Measurements from ENCODE around the gene RCOR1. TPM values are rescaled to one million over a fixed set of nuclear protein-coding genes. Genes with fewer than 3 reads are reported as not detected.
"Not testable (repeated sequence)": the region's sequence is repeated elsewhere in the genome, so short reads cannot be mapped to it uniquely, and the experiment has no call there.

Gene RCOR1
- total RNA-seq, 6 experiments from 2014 or later: 24.5 to 27.6 (median 25.1) TPM

GRCh38 chr14:102629808-102630350, 37.4 kb downstream of the RCOR1 start:
- H3K4me1 Mint-ChIP-seq (ENCODE audit: low read depth): peaks cover 43% of the 10 kb centered on the region
- peak overlapping the region; percentile 14; the same call in 1 of the 2 replicates for H3K27ac Mint-ChIP-seq
- no peaks in the 10 kb centered on the region; the same call in 1 of the 2 replicates for H3K27me3 Mint-ChIP-seq (ENCODE audit: insufficient read depth)
- H3K36me3 Mint-ChIP-seq (ENCODE audit: low read depth): no peaks in the 10 kb centered on the region
- TF ChIP-seq, protein P1, sequence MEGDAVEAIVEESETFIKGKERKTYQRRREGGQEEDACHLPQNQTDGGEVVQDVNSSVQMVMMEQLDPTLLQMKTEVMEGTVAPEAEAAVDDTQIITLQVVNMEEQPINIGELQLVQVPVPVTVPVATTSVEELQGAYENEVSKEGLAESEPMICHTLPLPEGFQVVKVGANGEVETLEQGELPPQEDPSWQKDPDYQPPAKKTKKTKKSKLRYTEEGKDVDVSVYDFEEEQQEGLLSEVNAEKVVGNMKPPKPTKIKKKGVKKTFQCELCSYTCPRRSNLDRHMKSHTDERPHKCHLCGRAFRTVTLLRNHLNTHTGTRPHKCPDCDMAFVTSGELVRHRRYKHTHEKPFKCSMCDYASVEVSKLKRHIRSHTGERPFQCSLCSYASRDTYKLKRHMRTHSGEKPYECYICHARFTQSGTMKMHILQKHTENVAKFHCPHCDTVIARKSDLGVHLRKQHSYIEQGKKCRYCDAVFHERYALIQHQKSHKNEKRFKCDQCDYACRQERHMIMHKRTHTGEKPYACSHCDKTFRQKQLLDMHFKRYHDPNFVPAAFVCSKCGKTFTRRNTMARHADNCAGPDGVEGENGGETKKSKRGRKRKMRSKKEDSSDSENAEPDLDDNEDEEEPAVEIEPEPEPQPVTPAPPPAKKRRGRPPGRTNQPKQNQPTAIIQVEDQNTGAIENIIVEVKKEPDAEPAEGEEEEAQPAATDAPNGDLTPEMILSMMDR (IDR thresholded peaks at IDR 0.05): no peak
- H3K9me3 Mint-ChIP-seq: no peaks in the 10 kb centered on the region
- H3K4me3 Mint-ChIP-seq: no peak overlapping the region
- DNase-seq: no peak

- peaks cover 43% of the 10 kb centered on the region for H3K4me1 Mint-ChIP-seq (ENCODE audit: low read depth)
- TF ChIP-seq, protein P1 (IDR thresholded peaks at IDR 0.05): no peak
Observed at GRCh38 chr14:102630405-102630804, 38.0 kb downstream of the RCOR1 start.

GRCh38 chr14:102630881-102631280, 38.4 kb downstream of the RCOR1 start:
- no peak for DNase-seq
- H3K27me3 Mint-ChIP-seq (ENCODE audit: insufficient read depth): no peaks in the 10 kb centered on the region; the same call in 1 of the 2 replicates
- H3K9me3 Mint-ChIP-seq: no peaks in the 10 kb centered on the region
- H3K36me3 Mint-ChIP-seq (ENCODE audit: low read depth): no peaks in the 10 kb centered on the region
- no peak overlapping the region for H3K4me3 Mint-ChIP-seq
- H3K4me1 Mint-ChIP-seq (ENCODE audit: low read depth): peaks cover 40% of the 10 kb centered on the region
- TF ChIP-seq, protein P1 (IDR thresholded peaks at IDR 0.05): no peak
- H3K27ac Mint-ChIP-seq: no peak overlapping the region

More at GRCh38 chr14:102630405-102630804, 38.0 kb downstream of the RCOR1 start:
- Mint-ChIP-seq H3K27me3 (ENCODE audit: insufficient read depth) (no peaks in the 10 kb centered on the region; the same call in 1 of the 2 replicates), H3K4me3 (no peak overlapping the region), H3K9me3 (no peaks in the 10 kb centered on the region), H3K27ac (no peak overlapping the region), H3K36me3 (ENCODE audit: low read depth) (no peaks in the 10 kb centered on the region)
- no peak for DNase-seq

DNA sequence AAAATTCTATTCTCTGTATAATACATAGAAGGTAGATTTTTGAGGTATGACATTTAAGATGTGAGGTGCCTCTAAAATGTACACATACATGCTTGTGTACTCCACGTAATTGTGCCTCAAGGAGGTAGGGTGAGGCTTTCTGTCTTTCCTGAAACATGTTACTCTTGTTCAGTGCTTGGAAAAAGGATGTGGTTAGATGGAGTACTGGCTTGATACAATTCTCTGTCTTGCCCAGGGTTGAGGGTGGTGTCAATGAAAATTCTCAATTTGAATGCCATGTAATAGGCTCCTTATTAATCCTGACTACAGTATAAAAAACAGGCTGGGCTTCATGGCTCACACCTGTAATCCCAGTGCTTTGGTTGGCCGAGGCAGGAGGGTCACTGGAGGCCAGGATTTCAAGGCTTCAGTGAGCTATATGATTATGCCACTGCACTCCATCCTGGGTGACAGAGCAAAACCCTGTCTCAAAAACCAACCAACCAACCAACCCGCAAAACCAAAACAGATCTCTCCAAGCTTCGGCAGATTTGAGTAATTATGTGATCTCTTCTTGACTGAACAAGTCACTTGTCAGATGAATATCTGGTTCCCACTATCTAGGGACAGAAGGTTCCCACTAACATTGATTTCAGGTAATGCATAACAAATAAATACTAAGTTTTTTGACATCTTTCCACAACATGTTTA, 41.6 kb downstream of the RCOR1 start:
- TF ChIP-seq, protein P1 (IDR thresholded peaks at IDR 0.05): no peak
- no peak overlapping the region for H3K4me3 Mint-ChIP-seq
- no peak overlapping the region for H3K27ac Mint-ChIP-seq
- DNase-seq: no peak
- peaks cover 18% of the 10 kb centered on the region for H3K4me1 Mint-ChIP-seq (ENCODE audit: low read depth)
- H3K27me3 Mint-ChIP-seq (ENCODE audit: insufficient read depth): no peaks in the 10 kb centered on the region; the same call in 1 of the 2 replicates
- no peaks in the 10 kb centered on the region for H3K9me3 Mint-ChIP-seq
- H3K36me3 Mint-ChIP-seq (ENCODE audit: low read depth): no peaks in the 10 kb centered on the region

GRCh38 chr14:102639611-102640010, 47.2 kb downstream of the RCOR1 start:
- H3K27ac Mint-ChIP-seq; H3K36me3 Mint-ChIP-seq (ENCODE audit: low read depth); H3K27me3 Mint-ChIP-seq (ENCODE audit: insufficient read depth); H3K9me3 Mint-ChIP-seq; DNase-seq; H3K4me3 Mint-ChIP-seq: not testable (repeated sequence)
- H3K4me1 Mint-ChIP-seq (ENCODE audit: low read depth): peaks cover 27% of the 10 kb centered on the region

- TF ChIP-seq, protein P1 (IDR thresholded peaks at IDR 0.05): no peak
- no peaks in the 10 kb centered on the region for H3K36me3 Mint-ChIP-seq (ENCODE audit: low read depth)
- no peaks in the 10 kb centered on the region for H3K9me3 Mint-ChIP-seq
- H3K4me1 Mint-ChIP-seq (ENCODE audit: low read depth): peaks cover 53% of the 10 kb centered on the region
- no peak for DNase-seq
- peak overlapping the region; percentile 66; the same call in 1 of the 2 replicates for H3K27ac Mint-ChIP-seq
- peaks cover 2% of the 10 kb centered on the region; the same call in 1 of the 2 replicates for H3K27me3 Mint-ChIP-seq (ENCODE audit: insufficient read depth)
- no peak overlapping the region for H3K4me3 Mint-ChIP-seq
Observed at GRCh38 chr14:102644523-102644922, 52.1 kb downstream of the RCOR1 start.
